C4-2B (cell line): Measurements from ENCODE around the gene TGM4.

Experiments used
- H3K27ac ChIP-seq: fragments of 450-650 bp; 2 replicates; pipeline ENCODE4 v1.5.1; 2017
- CTCF ChIP-seq: fragments of 450-650 bp; conservative IDR thresholded peaks from 2 replicates; pipeline ENCODE4 v1.5.1; 2017; ENCODE audit warnings: mild to moderate bottlenecking
- ZFX ChIP-seq: fragments of 450-650 bp; IDR thresholded peaks from 2 replicates; pipeline ENCODE4 v1.6.1; 2017

Gene TGM4

GRCh38 chr3:44892689-44893088, 18.3 kb downstream of the TGM4 start:
- H3K27ac ChIP-seq: no peak overlapping the region
- no peak for TF ChIP-seq ZFX
- no peak for TF ChIP-seq CTCF

DNA sequence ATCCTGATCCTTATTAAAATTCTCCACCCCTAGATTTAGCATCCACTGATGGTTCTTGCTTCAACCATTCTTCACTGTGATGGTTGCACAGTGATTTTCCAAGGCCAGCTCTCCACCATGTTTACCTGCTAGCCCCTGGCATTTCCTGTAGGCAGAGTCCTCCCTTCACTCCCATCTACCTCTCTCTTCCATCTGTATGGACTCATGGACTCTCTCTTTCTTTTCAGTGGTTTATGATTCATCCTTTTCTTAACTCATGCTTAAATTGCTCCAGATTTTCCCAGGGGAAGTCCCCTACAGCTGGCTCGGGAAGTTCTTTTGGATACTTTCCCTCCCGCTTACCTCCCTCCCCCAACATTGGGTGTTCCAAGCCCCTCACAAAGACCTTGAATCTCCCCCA, 18.7 kb downstream of the TGM4 start:
- TF ChIP-seq CTCF: no peak
- TF ChIP-seq ZFX: no peak
- H3K27ac ChIP-seq: no peak overlapping the region

DNA sequence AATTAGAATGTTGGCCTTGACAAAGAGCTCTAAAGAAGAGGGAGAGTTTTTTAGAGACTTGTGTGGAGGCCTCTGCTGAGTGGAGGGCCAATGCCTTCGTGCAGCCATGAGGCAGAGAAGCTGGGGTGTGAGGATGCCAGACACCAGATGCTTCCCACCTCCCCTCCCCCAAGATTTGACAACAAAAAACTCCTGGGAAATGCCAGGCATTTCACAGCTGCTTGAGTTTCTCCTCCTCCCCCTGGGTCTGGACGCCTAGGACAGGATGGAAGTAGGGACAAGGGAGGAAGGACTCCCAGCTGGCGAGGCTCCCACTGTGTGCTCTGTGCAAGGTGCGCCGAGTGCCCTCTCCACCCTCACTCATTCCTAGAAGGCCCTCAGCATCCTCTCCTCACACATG, 20.1 kb downstream of the TGM4 start:
- H3K27ac ChIP-seq: no peak overlapping the region
- TF ChIP-seq ZFX (no peak), CTCF (no peak)

DNA sequence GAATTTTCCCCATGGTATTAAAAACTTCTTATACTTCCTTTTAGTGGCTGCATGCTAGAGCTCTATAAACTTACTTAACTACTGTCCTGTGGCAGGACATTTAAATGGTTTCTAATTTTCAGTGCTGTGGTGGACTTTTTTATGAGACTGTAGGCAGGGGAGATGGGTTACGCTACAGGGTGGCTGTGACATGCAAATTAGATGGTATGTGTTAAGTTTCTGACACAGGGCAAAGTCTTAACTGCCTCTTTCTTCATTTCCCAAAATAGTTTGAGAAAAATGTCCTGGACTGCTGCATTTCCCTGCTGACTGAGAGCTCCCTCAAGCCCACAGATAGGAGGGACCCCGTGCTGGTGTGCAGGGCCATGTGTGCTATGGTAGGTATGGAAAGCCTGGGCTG, 22.0 kb downstream of the TGM4 start:
- TF ChIP-seq CTCF (no peak), ZFX (no peak)
- H3K27ac ChIP-seq: no peak overlapping the region

- H3K27ac ChIP-seq: no peak overlapping the region
- TF ChIP-seq ZFX (no peak), CTCF (no peak)
Measured at GRCh38 chr3:44899683-44900367, 25.4 kb downstream of the TGM4 start.

GRCh38 chr3:44902628-44903027, 28.2 kb downstream of the TGM4 start:
- TF ChIP-seq CTCF (no peak), ZFX (no peak)
- H3K27ac ChIP-seq: no peak overlapping the region

- no peak overlapping the region for H3K27ac ChIP-seq
- TF ChIP-seq ZFX: no peak
- TF ChIP-seq CTCF: no peak
Measured at GRCh38 chr3:44903314-44903713, 28.9 kb downstream of the TGM4 start.
